Gastroesophageal sphincter (tissue), 4 donors: ENCODE data around the gene TMEM154. TPM values are rescaled to one million over a fixed set of nuclear protein-coding genes. Genes with fewer than 3 reads are reported as not detected.

Experiments
- ATAC-seq: fragments of 150-250 bp; one replicate; pipeline ENCODE4 v1.9.1; 2016; ENCODE audit warnings: mild to moderate bottlenecking, moderate library complexity
- H3K27ac ChIP-seq, 4 donors: fragments of 200-600 bp; sonication (generic) in 3 of 4; 1 replicate in 3 of 4; 2 replicates in 1 of 4; pipeline ENCODE4 v1.5.1; 2016 to 2019
- H3K27me3 ChIP-seq: fragments of 200-600 bp; sonication (generic); one replicate; pipeline ENCODE4 v1.5.1; 2019
- H3K36me3 ChIP-seq, 2 donors: fragments of 200-600 bp; sonication (generic); one replicate each; pipeline ENCODE4 v1.5.1; 2019; ENCODE audit warnings: control low read depth in 1 of 2
- H3K4me1 ChIP-seq, 3 donors: fragments of 200-600 bp; sonication (generic); 1 replicate in 2 of 3; 2 replicates in 1 of 3; pipeline ENCODE4 v1.5.1; 2016 to 2019; ENCODE audit warnings: control low read depth in 2 of 3
- H3K4me3 ChIP-seq, 2 donors: fragments of 200-600 bp; sonication (generic); one replicate each; pipeline ENCODE4 v1.5.1; 2019; ENCODE audit warnings: mild to moderate bottlenecking in 1 of 2, moderate library complexity in 1 of 2
- H3K9me3 ChIP-seq, 3 donors: fragments of 200-600 bp; sonication (generic); one replicate each; pipeline ENCODE4 v1.5.1; 2017 to 2019; ENCODE audit warnings: control low read depth in 2 of 3
- CTCF ChIP-seq, 4 experiments: fragments of 200-600 bp in 2 of 4; fragments of 450-650 bp in 2 of 4; sonication (generic) in 1 of 4; IDR thresholded peaks; one replicate each; pipeline ENCODE4 v1.5.1; 2017 to 2019; ENCODE audit warnings: antibody characterized with exemption in 4 of 4, mild to moderate bottlenecking in 2 of 4, moderate library complexity in 2 of 4
- EP300 ChIP-seq: sonication (generic); formaldehyde crosslinking; IDR thresholded peaks from one replicate; pipeline ENCODE4 v1.6.1; 2017; ENCODE audit warnings: antibody characterized with exemption, mild to moderate bottlenecking
- POLR2A ChIP-seq, 2 donors: fragments of 450-650 bp; IDR thresholded peaks; one replicate each; pipeline ENCODE4 v1.6.1; 2017; ENCODE audit warnings: antibody characterized with exemption in 2 of 2, mild to moderate bottlenecking in 2 of 2, moderate library complexity in 1 of 2
- POLR2AphosphoS5 ChIP-seq: sonication (generic); formaldehyde crosslinking; IDR thresholded peaks from one replicate; pipeline ENCODE4 v1.6.1; 2017; ENCODE audit warnings: antibody characterized with exemption
- WGBS, 2 donors: methylation state at CpG; one replicate each; pipeline ENCODE4 v1.1.5; 2018; ENCODE audit warnings: low coverage in 1 of 2; 5-methylcytosine and 5-hydroxymethylcytosine counted together
- total RNA-seq, 4 donors: library from RNA; depleted of rRNA; stranded (reverse); fragments of >200 nt; gene quantifications; one replicate each; pipeline ENCODE4 v1.1.0, GENCODE V29; 2016

TMEM154 gene
- total RNA-seq, 4 donors from 2014 or later, result 0.77 to 13.6 (median 3.8) TPM

GRCh38 chr4:152680988-152681603 is 1.3 kb upstream of the TMEM154 start:
- Histone ChIP-seq H3K4me1 (peaks cover 0 to 19% (median 0%) of the 10 kb centered on the region in 3 donors), H3K36me3 (no peaks in the 10 kb centered on the region), H3K27ac (no peak overlapping the region), H3K4me3 (no peak overlapping the region), H3K9me3 (no peaks in the 10 kb centered on the region), H3K27me3 (no peaks in the 10 kb centered on the region)
- WGBS, 2 donors, result 67 to 81% methylated on average over 3 to 8 of the region's 8 CpGs
- ATAC-seq, result no peak
- no peak for TF ChIP-seq POLR2AphosphoS5
- no peak for TF ChIP-seq EP300
- TF ChIP-seq CTCF (IDR thresholded peaks at IDR 0.05), result no peak
- TF ChIP-seq POLR2A (IDR thresholded peaks at IDR 0.05), result no peak

- Histone ChIP-seq H3K4me3 (no peak overlapping the region), H3K4me1 (peaks cover 0 to 19% (median 0%) of the 10 kb centered on the region in 3 donors), H3K27ac (no peak overlapping the region), H3K36me3 (no peaks in the 10 kb centered on the region), H3K27me3 (peaks cover 8% of the 10 kb centered on the region), H3K9me3 (no peaks in the 10 kb centered on the region)
- no peak for ATAC-seq
- TF ChIP-seq POLR2AphosphoS5 (no peak), EP300 (no peak), CTCF (IDR thresholded peaks at IDR 0.05) (no peak), POLR2A (IDR thresholded peaks at IDR 0.05) (no peak)
- 80 to 82% methylated on average over 1 of the region's 1 CpG for WGBS, 2 donors
Observed at GRCh38 chr4:152678841-152679240, 956 bp downstream of the TMEM154 start.

GRCh38 chr4:152677117-152677516 is 2.7 kb downstream of the TMEM154 start:
- Histone ChIP-seq H3K27ac (no peak overlapping the region), H3K27me3 (peaks cover 8% of the 10 kb centered on the region), H3K36me3 (no peaks in the 10 kb centered on the region), H3K4me3 (no peak overlapping the region), H3K4me1 (peaks cover 0 to 19% (median 0%) of the 10 kb centered on the region in 3 donors), H3K9me3 (no peaks in the 10 kb centered on the region)
- 86% methylated on average over 2 of the region's 2 CpGs; no CpG with 5 or more reads in 1 of the 2 donors for WGBS, 2 donors
- TF ChIP-seq POLR2AphosphoS5 (no peak), POLR2A (IDR thresholded peaks at IDR 0.05) (no peak), CTCF (IDR thresholded peaks at IDR 0.05) (no peak), EP300 (no peak)
- no peak for ATAC-seq

GRCh38 chr4:152676052-152676854 is 3.5 kb downstream of the TMEM154 start:
- 41 to 61% methylated on average over 2 to 3 of the region's 3 CpGs for WGBS, 2 donors
- Histone ChIP-seq H3K27me3 (peaks cover 8% of the 10 kb centered on the region), H3K9me3 (no peaks in the 10 kb centered on the region), H3K36me3 (no peaks in the 10 kb centered on the region), H3K4me1 (peaks cover 0 to 19% (median 0%) of the 10 kb centered on the region in 3 donors), H3K4me3 (no peak overlapping the region), H3K27ac (no peak overlapping the region)
- TF ChIP-seq EP300 (no peak), POLR2A (IDR thresholded peaks at IDR 0.05) (no peak), POLR2AphosphoS5 (no peak), CTCF (IDR thresholded peaks at IDR 0.05) (no peak)
- no peak for ATAC-seq

- no peaks in the 10 kb centered on the region for H3K36me3 ChIP-seq
- no peaks in the 10 kb centered on the region for H3K9me3 ChIP-seq
- no peak overlapping the region for H3K27ac ChIP-seq
- H3K27me3 ChIP-seq, result peaks cover 22% of the 10 kb centered on the region
- WGBS, 2 donors, result 82 to 100% methylated on average over 2 to 3 of the region's 3 CpGs
- TF ChIP-seq POLR2A (IDR thresholded peaks at IDR 0.05) (no peak), EP300 (no peak), CTCF (IDR thresholded peaks at IDR 0.05) (no peak), POLR2AphosphoS5 (no peak)
- ATAC-seq, result no peak
- H3K4me1 ChIP-seq, result peaks cover 0 to 11% (median 0%) of the 10 kb centered on the region in 3 donors
- H3K4me3 ChIP-seq, result no peak overlapping the region
Observed at GRCh38 chr4:152674359-152674758, 5.4 kb downstream of the TMEM154 start.
